Measurements from ENCODE around the gene HIC1.
A peak's percentile ranks its signal among the peaks of the same experiment; 100 is the strongest.

HIC1 gene

GRCh38 chr17:2070241-2071023 lies 15.5 kb downstream of the HIC1 start:
- H3K27me3 Mint-ChIP-seq = no peaks in the 10 kb centered on the region
- peak overlapping the region; percentile 47 to 77 for H3K4me3 Mint-ChIP-seq
- no peaks in the 10 kb centered on the region for H3K9me3 Mint-ChIP-seq
- peak; percentile 98 for ATAC-seq
- DNase-seq = peak; percentile 70 to 86
- H3K27ac Mint-ChIP-seq = peak overlapping the region; percentile 57 to 99
- peaks cover 67% of the 10 kb centered on the region for H3K4me1 Mint-ChIP-seq

- Mint-ChIP-seq H3K4me1 (peaks cover 71% of the 10 kb centered on the region), H3K27me3 (no peaks in the 10 kb centered on the region), H3K27ac (peak overlapping the region; percentile 57 to 95), H3K9me3 (no peaks in the 10 kb centered on the region), H3K4me3 (peak overlapping the region; percentile 36 to 47)
- ATAC-seq (no peak), DNase-seq (no peak)
Measured at GRCh38 chr17:2071024-2071385, 16.1 kb downstream of the HIC1 start.

GRCh38 chr17:2071455-2072281 lies 16.8 kb downstream of the HIC1 start:
- ATAC-seq = no peak
- no peaks in the 10 kb centered on the region for H3K27me3 Mint-ChIP-seq
- peak overlapping the region in 1 of 2 donors; percentile 95 for H3K27ac Mint-ChIP-seq
- H3K9me3 Mint-ChIP-seq = no peaks in the 10 kb centered on the region
- DNase-seq = no peak
- H3K4me1 Mint-ChIP-seq = peaks cover 76% of the 10 kb centered on the region
- H3K4me3 Mint-ChIP-seq = no peak overlapping the region

DNA sequence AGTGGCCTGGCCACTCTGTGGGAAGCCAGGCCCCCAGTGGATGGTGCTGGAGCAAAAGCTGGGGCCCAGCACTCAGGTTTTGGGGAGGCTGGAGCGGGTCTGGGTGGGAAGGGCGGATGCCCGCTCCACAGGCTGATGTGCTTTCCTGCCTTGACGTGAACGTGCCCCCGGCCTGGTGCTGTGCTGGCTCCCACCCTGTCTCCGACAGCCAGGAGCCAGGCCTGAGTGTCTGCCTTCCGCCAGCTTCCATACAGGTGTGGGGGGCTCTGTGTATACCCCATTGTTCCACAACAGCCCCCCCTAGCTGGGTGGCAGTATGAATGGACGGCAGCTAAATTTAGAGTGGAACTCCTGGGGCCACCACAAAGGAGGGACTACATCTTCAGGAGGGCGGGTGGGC lies 20.0 kb downstream of the HIC1 start:
- ATAC-seq (no peak), DNase-seq (no peak)
- Mint-ChIP-seq H3K27me3 (no peaks in the 10 kb centered on the region), H3K4me3 (no peak overlapping the region), H3K9me3 (no peaks in the 10 kb centered on the region), H3K4me1 (peaks cover 43% of the 10 kb centered on the region), H3K27ac (no peak overlapping the region)

- ATAC-seq (no peak), DNase-seq (no peak)
- H3K27me3 Mint-ChIP-seq = no peaks in the 10 kb centered on the region
- H3K27ac Mint-ChIP-seq = peak overlapping the region; percentile 52 to 81
- peaks cover 38% of the 10 kb centered on the region for H3K4me1 Mint-ChIP-seq
- no peaks in the 10 kb centered on the region for H3K9me3 Mint-ChIP-seq
- H3K4me3 Mint-ChIP-seq = peak overlapping the region in 1 of 2 donors; percentile 30
Measured at GRCh38 chr17:2075336-2076086, 20.6 kb downstream of the HIC1 start.

GRCh38 chr17:2076087-2076984 lies 21.4 kb downstream of the HIC1 start:
- Mint-ChIP-seq H3K9me3 (no peaks in the 10 kb centered on the region), H3K27ac (no peak overlapping the region), H3K4me1 (peaks cover 29% of the 10 kb centered on the region), H3K4me3 (peak overlapping the region in 1 of 2 donors; percentile 38), H3K27me3 (no peaks in the 10 kb centered on the region)
- DNase-seq (no peak), ATAC-seq (no peak)

- Mint-ChIP-seq H3K4me3 (no peak overlapping the region), H3K27ac (peak overlapping the region in 1 of 2 donors; percentile 54), H3K4me1 (peaks cover 29% of the 10 kb centered on the region), H3K9me3 (no peaks in the 10 kb centered on the region), H3K27me3 (no peaks in the 10 kb centered on the region)
- ATAC-seq (no peak), DNase-seq (no peak)
Measured at GRCh38 chr17:2077040-2077439, 22.1 kb downstream of the HIC1 start.

DNA sequence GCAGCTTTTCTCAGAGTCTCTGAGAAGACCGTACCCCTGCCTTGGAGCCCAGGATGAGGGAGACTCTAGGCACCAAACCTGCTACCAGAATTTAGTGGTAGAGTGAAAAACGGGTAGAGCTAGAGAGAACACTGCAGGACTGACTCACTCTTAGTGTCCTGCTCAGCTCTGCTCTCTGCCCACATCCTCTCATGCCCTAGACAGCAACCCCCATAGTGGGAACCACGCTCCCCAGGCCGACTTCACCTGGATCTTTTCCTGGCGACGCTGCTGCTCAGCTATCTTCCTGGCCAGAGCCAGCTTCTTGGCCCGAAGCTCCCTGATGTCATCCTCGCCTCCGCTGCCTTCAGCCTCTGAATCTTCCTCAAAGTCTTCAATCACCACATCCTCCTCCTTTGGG lies 26.7 kb downstream of the HIC1 start:
- Mint-ChIP-seq H3K27ac (peak overlapping the region in 1 of 2 donors; percentile 8), H3K4me3 (no peak overlapping the region)
- ATAC-seq = no peak

GRCh38 chr17:2082003-2082781 lies 27.3 kb downstream of the HIC1 start:
- ATAC-seq (no peak), DNase-seq (no peak)
- H3K27ac Mint-ChIP-seq = peak overlapping the region in 1 of 2 donors; percentile 8
- H3K4me3 Mint-ChIP-seq = no peak overlapping the region
- H3K4me1 Mint-ChIP-seq = peaks cover 48% of the 10 kb centered on the region
- H3K27me3 Mint-ChIP-seq = no peaks in the 10 kb centered on the region
- H3K9me3 Mint-ChIP-seq = no peaks in the 10 kb centered on the region

More for the DNA sequence above, 26.7 kb downstream of the HIC1 start:
- Mint-ChIP-seq H3K27me3 (no peaks in the 10 kb centered on the region), H3K4me1 (peaks cover 41% of the 10 kb centered on the region), H3K9me3 (no peaks in the 10 kb centered on the region)
- DNase-seq = no peak

DNA sequence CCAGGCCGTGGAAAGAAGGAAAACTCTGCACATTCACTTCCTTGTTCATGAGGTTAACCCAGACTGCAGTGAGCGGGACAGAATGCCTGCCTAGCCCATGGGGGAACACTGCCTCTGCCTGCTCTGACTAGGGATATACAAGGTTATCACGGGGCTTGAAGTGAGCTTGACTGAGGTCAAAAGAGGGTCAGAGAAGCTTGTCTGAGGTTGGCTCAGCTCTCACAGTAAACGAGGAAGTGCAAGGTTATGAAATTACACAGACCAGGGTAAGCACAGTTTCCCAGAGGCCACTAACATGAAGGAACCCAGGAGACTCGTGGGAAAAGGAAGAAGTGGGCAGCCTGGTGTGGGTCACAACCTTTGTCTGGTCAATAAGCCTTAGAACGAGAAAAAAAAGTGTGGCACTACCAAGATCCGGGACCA lies 28.7 kb downstream of the HIC1 start:
- ATAC-seq = no peak
- Mint-ChIP-seq H3K27me3 (no peaks in the 10 kb centered on the region), H3K27ac (no peak overlapping the region), H3K4me1 (peaks cover 62% of the 10 kb centered on the region), H3K4me3 (no peak overlapping the region), H3K9me3 (no peaks in the 10 kb centered on the region)
- no peak for DNase-seq

GRCh38 chr17:2084036-2084765 lies 29.3 kb downstream of the HIC1 start:
- ATAC-seq = no peak
- DNase-seq = no peak
- no peak overlapping the region for H3K4me3 Mint-ChIP-seq

GRCh38 chr17:2084766-2085647 lies 30.1 kb downstream of the HIC1 start:
- Mint-ChIP-seq H3K9me3 (no peaks in the 10 kb centered on the region), H3K4me1 (peaks cover 76% of the 10 kb centered on the region), H3K27me3 (no peaks in the 10 kb centered on the region), H3K27ac (peak overlapping the region in 1 of 2 donors; percentile 15), H3K4me3 (no peak overlapping the region)
- DNase-seq (no peak), ATAC-seq (no peak)

More at GRCh38 chr17:2084036-2084765, 29.3 kb downstream of the HIC1 start:
- Mint-ChIP-seq H3K27ac (peak overlapping the region in 1 of 2 donors; percentile 55), H3K4me1 (peaks cover 68% of the 10 kb centered on the region), H3K27me3 (no peaks in the 10 kb centered on the region), H3K9me3 (no peaks in the 10 kb centered on the region)

- H3K4me3 Mint-ChIP-seq = no peak overlapping the region
- ATAC-seq (no peak), DNase-seq (no peak)
- H3K27ac Mint-ChIP-seq = no peak overlapping the region
- peaks cover 82% of the 10 kb centered on the region for H3K4me1 Mint-ChIP-seq
- H3K27me3 Mint-ChIP-seq = no peaks in the 10 kb centered on the region
- no peaks in the 10 kb centered on the region for H3K9me3 Mint-ChIP-seq
Measured at GRCh38 chr17:2085648-2085949, 30.7 kb downstream of the HIC1 start.
